ENCODE measurements around the gene APOB. TPM values are rescaled to one million over a fixed set of nuclear protein-coding genes. Genes with fewer than 3 reads are reported as not detected.

The APOB gene
- total RNA-seq, 2 donors from 2014 or later = not detected

DNA sequence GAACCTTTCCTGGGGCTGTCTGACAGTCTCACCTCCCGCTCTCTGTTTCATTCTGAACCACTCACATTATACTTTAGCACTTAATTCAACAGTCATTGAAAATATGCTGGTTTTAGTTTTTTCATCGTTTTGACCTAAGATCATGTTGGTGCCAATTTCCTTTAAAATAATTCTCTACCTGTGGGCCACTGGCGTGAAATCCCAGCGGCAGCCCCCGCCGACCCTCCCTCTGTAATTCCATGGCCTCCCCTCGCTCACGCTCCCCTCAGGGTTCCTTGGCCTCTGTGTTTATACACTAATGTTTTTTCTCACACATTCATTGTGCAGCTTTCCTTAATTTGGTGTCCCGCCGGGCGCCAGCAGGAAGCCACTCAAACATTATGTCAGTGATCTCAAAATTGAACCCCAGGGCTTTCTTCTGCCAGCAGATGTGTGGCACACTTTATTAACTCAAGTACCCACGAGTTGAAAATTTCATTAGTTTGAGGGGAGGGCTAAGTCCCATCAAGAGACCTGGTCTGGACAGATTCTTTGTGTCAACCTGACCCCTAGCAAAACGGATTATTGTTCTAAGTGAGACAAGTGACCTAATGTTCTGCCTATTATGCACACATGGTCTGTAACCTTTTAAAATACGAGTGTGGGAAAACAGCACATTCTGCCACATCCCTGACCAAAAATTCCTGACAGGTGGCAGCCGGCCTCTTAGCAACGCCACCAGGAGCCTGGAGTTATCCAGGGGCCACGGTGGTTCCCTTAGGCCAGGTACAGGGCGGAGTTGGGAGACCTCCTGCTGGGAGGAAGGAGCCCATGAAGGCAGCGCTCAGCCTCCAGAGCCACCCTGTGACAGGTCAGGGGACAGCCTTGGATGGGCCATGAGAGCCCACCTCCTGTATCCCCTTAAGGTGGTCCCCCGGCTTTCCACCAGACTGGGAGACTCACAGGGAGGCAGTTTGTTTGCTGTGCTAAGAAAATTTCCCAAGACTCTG, 53.1 kb downstream of the APOB start:
- ATAC-seq (no peak), DNase-seq (ENCODE audit: low spot score) (no peak)
- Mint-ChIP-seq H3K27ac (no peak overlapping the region), H3K27me3 (peaks cover 0 to 4% of the 10 kb centered on the region in 2 donors), H3K4me1 (ENCODE audit: low read depth in 2 of 2) (no peaks in the 10 kb centered on the region), H3K4me3 (no peak overlapping the region), H3K9me3 (no peaks in the 10 kb centered on the region), H3K36me3 (no peaks in the 10 kb centered on the region)

GRCh38 chr2:20989404-20989803, 54.5 kb downstream of the APOB start:
- Mint-ChIP-seq H3K27ac (no peak overlapping the region), H3K9me3 (no peaks in the 10 kb centered on the region), H3K36me3 (no peaks in the 10 kb centered on the region), H3K27me3 (peaks cover 0 to 4% of the 10 kb centered on the region in 2 donors), H3K4me3 (no peak overlapping the region), H3K4me1 (ENCODE audit: low read depth in 2 of 2) (no peaks in the 10 kb centered on the region)
- DNase-seq (ENCODE audit: low spot score) = no peak
- ATAC-seq = no peak

DNA sequence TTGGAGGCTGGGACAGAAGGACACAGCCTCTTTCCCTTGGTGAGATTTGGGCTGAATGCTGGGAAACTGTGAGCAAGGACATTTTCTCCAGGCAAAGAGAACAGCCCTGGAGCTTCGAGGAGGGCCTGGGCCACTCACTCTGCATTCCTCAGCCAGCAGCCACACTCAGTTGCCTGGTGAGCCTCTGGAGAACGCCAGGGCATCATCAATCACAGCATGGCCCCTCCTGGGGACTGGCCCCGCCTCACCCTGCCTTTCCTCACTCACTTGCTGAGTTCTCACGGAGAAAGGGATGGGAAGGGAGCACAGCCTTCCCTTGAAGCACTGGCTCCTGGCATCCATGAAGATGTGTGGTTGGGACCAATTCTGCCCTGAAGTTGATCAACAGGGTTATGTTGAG, 55.0 kb downstream of the APOB start:
- Mint-ChIP-seq H3K27ac (no peak overlapping the region), H3K4me3 (no peak overlapping the region), H3K4me1 (ENCODE audit: low read depth in 2 of 2) (no peaks in the 10 kb centered on the region), H3K27me3 (peaks cover 0 to 4% of the 10 kb centered on the region in 2 donors), H3K9me3 (no peaks in the 10 kb centered on the region), H3K36me3 (no peaks in the 10 kb centered on the region)
- no peak for DNase-seq (ENCODE audit: low spot score)
- ATAC-seq = no peak

DNA sequence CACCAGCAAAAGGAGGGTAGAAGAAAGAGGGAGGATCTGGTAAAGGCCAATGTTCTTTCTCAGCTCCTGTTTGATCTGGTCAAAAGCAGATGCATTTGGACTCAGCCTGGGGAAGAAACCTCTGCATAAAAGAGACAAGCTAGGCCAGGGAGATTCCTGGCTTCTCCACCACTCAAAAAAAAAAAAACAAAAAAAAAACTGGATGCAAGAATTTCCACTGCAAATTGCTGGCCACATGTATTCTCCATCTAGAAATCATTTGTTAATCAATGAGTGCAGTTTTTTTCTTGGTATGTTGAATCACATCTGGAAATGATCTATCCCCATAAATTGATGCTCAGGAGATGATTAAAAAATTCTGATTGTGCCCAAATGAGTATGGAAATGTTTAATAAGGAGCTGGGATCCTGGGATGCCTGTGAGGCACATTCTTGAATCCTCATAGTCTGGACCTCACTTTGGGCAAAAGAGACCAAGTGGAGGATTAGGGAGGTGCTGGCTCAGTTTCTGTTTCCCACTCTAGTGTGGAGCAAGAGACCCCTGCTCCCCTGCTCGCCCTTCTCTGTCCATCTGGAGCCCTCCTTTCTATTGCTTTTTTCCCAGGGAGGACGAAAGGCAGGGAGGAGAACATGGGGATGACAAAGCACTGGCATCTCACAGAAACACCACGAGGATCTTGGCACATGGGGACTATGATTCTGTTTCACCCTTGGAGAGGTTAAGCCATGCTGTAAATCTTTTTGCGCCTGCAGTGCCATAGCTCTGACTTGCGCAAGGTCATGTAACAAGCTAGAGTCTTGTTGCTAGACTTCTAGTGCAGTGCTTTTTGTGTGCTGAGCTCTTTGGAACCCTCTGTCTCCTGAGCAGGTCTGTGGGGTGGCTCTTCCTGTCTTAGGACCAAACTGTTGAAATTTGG, 57.6 kb downstream of the APOB start:
- DNase-seq (ENCODE audit: low spot score) (no peak), ATAC-seq (no peak)
- Mint-ChIP-seq H3K4me3 (no peak overlapping the region), H3K27ac (no peak overlapping the region), H3K4me1 (ENCODE audit: low read depth in 2 of 2) (no peaks in the 10 kb centered on the region), H3K9me3 (no peaks in the 10 kb centered on the region), H3K27me3 (peaks cover 13 to 16% of the 10 kb centered on the region in 2 donors), H3K36me3 (no peaks in the 10 kb centered on the region)

DNA sequence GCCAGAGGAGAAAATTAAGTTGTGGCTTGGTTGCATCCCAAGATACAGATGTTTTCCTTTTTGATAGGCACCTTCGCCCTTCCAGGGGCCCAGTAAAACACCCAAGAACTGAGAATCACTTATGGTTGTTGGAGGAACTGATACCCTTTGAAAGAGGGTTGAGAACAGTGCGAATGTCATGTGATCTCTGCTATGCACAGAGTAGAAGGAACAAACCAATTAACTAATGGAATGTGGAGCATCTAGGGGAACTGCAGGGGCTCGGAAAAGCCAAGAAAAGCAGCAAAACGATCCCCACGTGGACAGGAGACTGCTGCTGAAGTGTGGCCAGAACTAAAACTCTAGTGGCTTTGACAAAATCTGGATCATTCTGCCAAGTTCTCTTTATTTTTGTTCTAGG, 58.8 kb downstream of the APOB start:
- H3K4me1 Mint-ChIP-seq (ENCODE audit: low read depth in 2 of 2) = no peaks in the 10 kb centered on the region

DNA sequence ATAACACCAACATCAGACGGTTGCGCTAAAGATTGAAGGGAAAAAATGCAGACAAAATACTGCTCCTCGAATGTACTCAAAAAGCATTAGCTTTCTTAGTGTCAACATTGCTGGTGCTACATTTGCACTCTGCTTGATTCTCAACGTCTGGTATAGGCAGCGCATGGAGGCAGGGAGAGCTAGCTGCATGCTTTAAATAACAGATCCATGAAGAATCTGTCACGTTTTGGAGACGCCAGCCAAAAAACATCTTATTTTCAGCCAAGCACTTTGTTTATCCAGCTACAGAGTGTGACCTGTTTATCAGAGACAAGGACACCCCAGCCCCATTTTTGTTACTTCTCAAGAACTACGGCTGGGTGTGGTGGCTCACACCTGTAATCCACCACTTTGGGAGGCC, 59.5 kb downstream of the APOB start:
- DNase-seq (ENCODE audit: low spot score) (no peak), ATAC-seq (no peak)
- Mint-ChIP-seq H3K4me3 (no peak overlapping the region), H3K27me3 (peaks cover 14 to 19% of the 10 kb centered on the region in 2 donors), H3K9me3 (no peaks in the 10 kb centered on the region), H3K27ac (no peak overlapping the region), H3K36me3 (no peaks in the 10 kb centered on the region), H3K4me1 (ENCODE audit: low read depth in 2 of 2) (no peaks in the 10 kb centered on the region)

More for the DNA sequence above, 58.8 kb downstream of the APOB start:
- Mint-ChIP-seq H3K27ac (no peak overlapping the region), H3K9me3 (no peaks in the 10 kb centered on the region), H3K27me3 (peaks cover 14 to 19% of the 10 kb centered on the region in 2 donors), H3K4me3 (no peak overlapping the region), H3K36me3 (no peaks in the 10 kb centered on the region)
- no peak for ATAC-seq
- DNase-seq (ENCODE audit: low spot score) = no peak

- H3K27me3 Mint-ChIP-seq = peaks cover 14 to 19% of the 10 kb centered on the region in 2 donors
- no peak overlapping the region for H3K4me3 Mint-ChIP-seq
- no peak for ATAC-seq
- DNase-seq (ENCODE audit: low spot score) = no peak
- no peaks in the 10 kb centered on the region for H3K4me1 Mint-ChIP-seq (ENCODE audit: low read depth in 2 of 2)
- H3K36me3 Mint-ChIP-seq = no peaks in the 10 kb centered on the region
- no peaks in the 10 kb centered on the region for H3K9me3 Mint-ChIP-seq
- no peak overlapping the region for H3K27ac Mint-ChIP-seq
Observed at GRCh38 chr2:20983844-20984243, 60.0 kb downstream of the APOB start.

- DNase-seq (ENCODE audit: low spot score) (no peak), ATAC-seq (no peak)
- H3K27me3 Mint-ChIP-seq = peaks cover 14 to 19% of the 10 kb centered on the region in 2 donors
- no peak overlapping the region for H3K27ac Mint-ChIP-seq
- H3K9me3 Mint-ChIP-seq = no peaks in the 10 kb centered on the region
- H3K36me3 Mint-ChIP-seq = no peaks in the 10 kb centered on the region
- H3K4me3 Mint-ChIP-seq = no peak overlapping the region
- H3K4me1 Mint-ChIP-seq (ENCODE audit: low read depth in 2 of 2) = no peaks in the 10 kb centered on the region
Observed at GRCh38 chr2:20982861-20983260, 61.0 kb downstream of the APOB start.

DNA sequence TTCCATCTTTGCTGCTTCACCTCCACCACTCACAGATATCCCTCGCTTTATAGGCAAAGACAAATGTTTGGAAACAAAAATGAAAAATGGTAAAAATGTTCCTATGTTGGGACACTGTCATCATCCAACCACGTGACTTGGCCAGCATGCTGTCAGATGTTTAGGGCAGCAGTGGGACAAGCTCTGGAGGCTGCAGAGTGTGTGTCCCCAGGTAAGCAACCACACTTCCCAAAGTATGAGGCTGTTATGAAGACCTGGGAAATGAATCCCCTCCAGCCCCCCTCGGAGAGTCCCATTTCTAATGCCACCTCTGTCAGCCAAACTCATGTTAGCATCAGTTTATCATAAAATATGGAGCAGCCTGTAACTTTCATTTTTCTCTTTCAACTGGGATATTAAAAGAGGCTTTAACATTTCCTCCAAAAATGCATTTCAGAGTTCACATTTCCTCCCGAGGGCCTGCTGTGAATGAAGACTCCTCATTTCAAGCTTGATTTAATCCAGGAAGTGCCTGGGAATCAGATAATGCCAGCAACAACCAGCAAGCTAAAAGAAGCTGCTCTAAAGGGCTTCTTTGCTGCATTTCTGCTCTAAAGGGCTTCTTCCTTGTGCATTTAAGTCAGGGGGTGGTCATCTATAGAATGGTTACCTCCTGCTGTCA, 66.2 kb downstream of the APOB start:
- H3K4me1 Mint-ChIP-seq (ENCODE audit: low read depth in 2 of 2) = peaks cover 0 to 3% of the 10 kb centered on the region in 2 donors
- H3K4me3 Mint-ChIP-seq = no peak overlapping the region
- H3K36me3 Mint-ChIP-seq = no peaks in the 10 kb centered on the region
- ATAC-seq = no peak
- H3K27me3 Mint-ChIP-seq = peaks cover 14 to 15% of the 10 kb centered on the region in 2 donors
- DNase-seq (ENCODE audit: low spot score) = no peak
- no peak overlapping the region for H3K27ac Mint-ChIP-seq
- H3K9me3 Mint-ChIP-seq = no peaks in the 10 kb centered on the region

- H3K36me3 Mint-ChIP-seq = no peaks in the 10 kb centered on the region
- H3K27ac Mint-ChIP-seq = no peak overlapping the region
- no peaks in the 10 kb centered on the region for H3K9me3 Mint-ChIP-seq
- ATAC-seq = no peak
- peaks cover 6 to 8% of the 10 kb centered on the region in 2 donors for H3K27me3 Mint-ChIP-seq
- no peak for DNase-seq (ENCODE audit: low spot score)
- H3K4me3 Mint-ChIP-seq = no peak overlapping the region
- peaks cover 0 to 3% of the 10 kb centered on the region in 2 donors for H3K4me1 Mint-ChIP-seq (ENCODE audit: low read depth in 2 of 2)
Observed at GRCh38 chr2:20976527-20976926, 67.3 kb downstream of the APOB start.

DNA sequence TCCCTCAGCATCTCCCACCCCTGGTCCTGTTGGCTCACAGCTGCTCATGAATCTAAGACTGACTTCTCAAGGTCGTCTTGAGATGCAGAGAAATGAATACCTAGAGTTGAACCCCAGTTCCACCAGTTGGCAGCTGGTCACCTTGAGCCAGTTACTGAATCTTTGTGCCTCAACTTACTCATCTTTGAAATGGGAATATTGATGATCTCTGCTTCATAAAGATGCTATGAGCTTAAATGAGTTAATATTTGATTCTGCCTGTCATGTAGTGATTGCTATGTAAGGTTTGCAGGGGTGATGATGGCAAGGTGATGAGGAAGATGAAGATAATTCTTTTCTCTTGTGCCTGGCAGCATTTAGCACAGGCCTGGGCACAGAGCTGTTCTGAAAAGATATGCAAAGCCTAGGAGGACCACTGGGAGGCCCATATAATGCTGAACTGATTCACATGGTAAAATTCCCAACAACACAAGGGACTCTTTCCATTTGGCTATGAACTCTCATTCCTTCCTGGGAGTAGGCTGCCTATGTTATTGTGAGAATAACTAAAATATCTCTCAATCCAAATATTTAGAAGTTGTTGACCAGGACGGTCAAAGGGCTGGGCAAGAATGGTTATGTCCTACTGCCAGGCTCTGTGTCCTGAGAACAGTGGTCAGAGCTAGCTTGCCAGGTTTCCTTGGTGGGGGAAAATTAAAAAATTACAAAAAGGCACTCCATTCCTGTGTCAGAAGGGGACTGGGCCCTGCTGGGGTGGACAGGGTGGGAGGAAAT, 70.9 kb downstream of the APOB start:
- ATAC-seq = no peak
- Mint-ChIP-seq H3K27me3 (peaks cover 17 to 22% of the 10 kb centered on the region in 2 donors), H3K4me1 (ENCODE audit: low read depth in 2 of 2) (peaks cover 0 to 3% of the 10 kb centered on the region in 2 donors), H3K9me3 (no peaks in the 10 kb centered on the region), H3K4me3 (no peak overlapping the region), H3K36me3 (no peaks in the 10 kb centered on the region), H3K27ac (no peak overlapping the region)
- no peak for DNase-seq (ENCODE audit: low spot score)

GRCh38 chr2:20972110-20972509, 71.8 kb downstream of the APOB start:
- DNase-seq (ENCODE audit: low spot score) (no peak), ATAC-seq (no peak)
- no peaks in the 10 kb centered on the region for H3K36me3 Mint-ChIP-seq
- H3K27me3 Mint-ChIP-seq = peaks cover 17 to 22% of the 10 kb centered on the region in 2 donors
- peaks cover 0 to 3% of the 10 kb centered on the region in 2 donors for H3K4me1 Mint-ChIP-seq (ENCODE audit: low read depth in 2 of 2)
- no peak overlapping the region for H3K4me3 Mint-ChIP-seq
- H3K27ac Mint-ChIP-seq = no peak overlapping the region
- no peaks in the 10 kb centered on the region for H3K9me3 Mint-ChIP-seq

- H3K36me3 Mint-ChIP-seq = no peaks in the 10 kb centered on the region
Observed at GRCh38 chr2:20970068-20970467, 73.8 kb downstream of the APOB start.

More at GRCh38 chr2:20970068-20970467, 73.8 kb downstream of the APOB start:
- H3K27me3 Mint-ChIP-seq = peaks cover 15 to 29% of the 10 kb centered on the region in 2 donors
- ATAC-seq (no peak), DNase-seq (ENCODE audit: low spot score) (no peak)
- H3K9me3 Mint-ChIP-seq = no peaks in the 10 kb centered on the region
- H3K4me1 Mint-ChIP-seq (ENCODE audit: low read depth in 2 of 2) = no peaks in the 10 kb centered on the region
- H3K4me3 Mint-ChIP-seq = no peak overlapping the region
- no peak overlapping the region for H3K27ac Mint-ChIP-seq

All from natural killer cell treated with Interleukin-12 subunit alpha and Interleukin-12 subunit beta and Interleukin-15 and Interleukin-18, amount 100 ng/mL, for 72 hours (primary cell).